IPS DF 6.9 (cell line): Measurements from ENCODE around the gene PRPH.
"Not testable (repeated sequence)": the region's sequence is repeated elsewhere in the genome, so short reads cannot be mapped to it uniquely, and the experiment has no call there.

Experiments
- DNase-seq: peaks from one replicate; pipeline ENCODE4 v3.0.0-alpha.2; 2013; ENCODE audit warnings: low read depth, low spot score
- H3K27ac ChIP-seq: one replicate; pipeline ENCODE4 v1.5.1; 2013; ENCODE audit warnings: low read length, control low read depth
- H3K27me3 ChIP-seq: 2 replicates; pipeline ENCODE4 v1.6.1; 2013; ENCODE audit warnings: mild to moderate bottlenecking, low read length; ENCODE audit not compliant: control insufficient read depth, insufficient read depth
- H3K36me3 ChIP-seq: 2 replicates; pipeline ENCODE4 v1.6.1; 2013; ENCODE audit warnings: low read length; ENCODE audit not compliant: control insufficient read depth, insufficient read depth
- H3K4me1 ChIP-seq: 2 replicates; pipeline ENCODE4 v1.6.1; 2013; ENCODE audit warnings: low read length; ENCODE audit not compliant: control insufficient read depth, insufficient read depth
- H3K4me3 ChIP-seq: 2 replicates; pipeline ENCODE4 v1.5.1; 2013; ENCODE audit warnings: mild to moderate bottlenecking, low read length
- H3K9me3 ChIP-seq: 2 replicates; pipeline ENCODE4 v1.6.1; 2013; ENCODE audit warnings: low read length, inconsistent platforms; ENCODE audit not compliant: control insufficient read depth, insufficient read depth
- WGBS: extraction: QIAGEN DNeasy Blood & Tissue Kit; methylation state at CpG from one replicate; pipeline ENCODE4 v1.1.7; 2013; ENCODE audit warnings: mixed read lengths, missing lambda C conversion rate; ENCODE audit not compliant: insufficient read length, insufficient coverage; 5-methylcytosine and 5-hydroxymethylcytosine counted together

PRPH gene

GRCh38 chr12:49325606-49326005 lies 30.7 kb downstream of the PRPH start:
- H3K4me3 ChIP-seq, result no peak overlapping the region
- H3K9me3 ChIP-seq, result no peaks in the 10 kb centered on the region
- no peak for DNase-seq
- H3K4me1 ChIP-seq, result 0 out of 2 replicates have a peak, but pooled peaks cover 1% of the 10 kb centered on the region
- no peaks in the 10 kb centered on the region for H3K27me3 ChIP-seq
- peaks cover 24% of the 10 kb centered on the region for H3K36me3 ChIP-seq
- no peak overlapping the region for H3K27ac ChIP-seq
- WGBS, result no CpG with 5 or more reads among the region's 6 CpGs

DNA sequence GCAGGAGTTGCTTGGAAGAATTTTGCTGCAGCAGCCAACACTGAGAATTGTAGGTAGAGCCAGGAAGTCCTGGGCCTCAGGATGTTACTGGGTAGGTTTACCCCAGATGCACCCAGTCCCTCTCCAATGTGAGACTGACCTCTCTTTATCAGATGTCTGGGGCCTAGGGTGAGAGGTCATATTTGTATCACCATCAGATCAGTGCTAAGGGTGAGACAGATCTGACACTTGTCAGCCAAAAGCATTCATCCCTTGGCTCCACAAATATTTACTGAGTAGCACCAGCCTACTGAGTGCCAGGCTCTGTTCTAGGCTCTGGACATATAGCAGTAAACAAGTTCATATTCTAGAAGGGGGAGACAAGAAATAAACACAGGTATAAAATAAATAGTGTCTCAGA lies 32.4 kb downstream of the PRPH start:
- no peak for DNase-seq

DNA sequence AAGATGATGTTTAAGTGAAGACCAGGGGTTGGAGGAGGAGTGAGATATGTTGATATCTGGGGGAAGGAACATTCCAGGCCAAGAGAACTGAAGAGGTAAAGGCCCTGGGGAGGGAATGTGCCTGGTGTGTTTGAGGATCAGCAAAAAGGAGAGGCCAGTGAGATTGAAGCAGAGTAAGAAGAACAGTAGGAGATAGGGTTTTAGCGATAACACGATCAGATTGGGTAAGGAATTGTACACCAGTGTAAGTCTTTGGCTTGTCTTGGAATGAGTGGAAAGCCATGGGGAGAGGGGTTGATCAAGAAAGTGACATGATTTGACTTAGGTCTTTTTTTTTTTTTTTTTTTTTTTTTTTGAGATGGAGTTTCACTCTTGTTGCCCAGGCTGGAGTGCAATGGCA lies 32.9 kb downstream of the PRPH start:
- no peak overlapping the region for H3K4me3 ChIP-seq
- no peak overlapping the region for H3K27ac ChIP-seq
- H3K36me3 ChIP-seq, result peaks cover 28% of the 10 kb centered on the region
- H3K4me1 ChIP-seq, result no peaks in the 10 kb centered on the region
- no peak for DNase-seq
- H3K9me3 ChIP-seq, result no peaks in the 10 kb centered on the region
- WGBS, result no CpG with 5 or more reads among the region's 2 CpGs
- H3K27me3 ChIP-seq, result peaks cover 11% of the 10 kb centered on the region; the same call in 1 of the 2 replicates

More for the DNA sequence above, 32.4 kb downstream of the PRPH start:
- Histone ChIP-seq H3K36me3 (peaks cover 28% of the 10 kb centered on the region), H3K27ac (no peak overlapping the region), H3K4me1 (no peaks in the 10 kb centered on the region), H3K9me3 (no peaks in the 10 kb centered on the region), H3K4me3 (no peak overlapping the region), H3K27me3 (peaks cover 7% of the 10 kb centered on the region; the same call in 1 of the 2 replicates)

DNA sequence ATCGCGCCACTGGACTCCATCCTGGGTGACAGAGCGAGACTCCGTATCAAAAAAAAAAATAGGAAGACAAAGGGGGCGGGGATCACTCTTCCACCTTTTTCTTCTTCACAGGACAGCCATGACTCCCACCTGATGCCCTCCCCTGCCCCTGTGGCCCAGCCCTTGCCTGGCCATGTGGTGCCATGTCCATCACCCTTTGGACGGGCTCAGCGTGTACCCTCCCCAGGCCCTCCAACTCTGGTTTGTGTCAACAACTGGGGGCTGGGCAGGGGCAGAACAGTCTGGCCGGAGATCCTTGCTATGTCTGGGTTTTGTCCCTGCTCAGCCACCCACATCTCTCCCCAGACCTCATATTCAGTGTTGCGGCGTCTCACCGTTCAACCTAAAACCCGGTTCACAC lies 33.9 kb downstream of the PRPH start:
- no peak overlapping the region for H3K27ac ChIP-seq
- no CpG with 5 or more reads among the region's 12 CpGs for WGBS
- H3K36me3 ChIP-seq, result peaks cover 28% of the 10 kb centered on the region
- no peaks in the 10 kb centered on the region for H3K9me3 ChIP-seq
- H3K4me1 ChIP-seq, result no peaks in the 10 kb centered on the region
- H3K4me3 ChIP-seq, result no peak overlapping the region
- DNase-seq, result no peak
- H3K27me3 ChIP-seq, result peaks cover 20% of the 10 kb centered on the region; the same call in 1 of the 2 replicates

GRCh38 chr12:49330032-49330619 lies 35.2 kb downstream of the PRPH start:
- peaks cover 28% of the 10 kb centered on the region for H3K36me3 ChIP-seq
- H3K27ac ChIP-seq, result no peak overlapping the region
- peaks cover 33% of the 10 kb centered on the region for H3K27me3 ChIP-seq
- H3K4me3 ChIP-seq, result no peak overlapping the region
- H3K4me1 ChIP-seq, result no peaks in the 10 kb centered on the region
- no peak for DNase-seq
- WGBS, result no CpG with 5 or more reads among the region's 7 CpGs
- H3K9me3 ChIP-seq, result no peaks in the 10 kb centered on the region

GRCh38 chr12:49330631-49331379 lies 35.9 kb downstream of the PRPH start:
- no peaks in the 10 kb centered on the region for H3K4me1 ChIP-seq
- no peak overlapping the region for H3K27ac ChIP-seq
- DNase-seq, result no peak
- peaks cover 24% of the 10 kb centered on the region for H3K36me3 ChIP-seq
- no peak overlapping the region for H3K4me3 ChIP-seq
- H3K9me3 ChIP-seq, result no peaks in the 10 kb centered on the region
- H3K27me3 ChIP-seq, result peaks cover 40% of the 10 kb centered on the region
- no CpG with 5 or more reads among the region's 14 CpGs for WGBS

GRCh38 chr12:49331380-49332222 lies 36.7 kb downstream of the PRPH start:
- DNase-seq, result no peak
- Histone ChIP-seq H3K27me3 (peaks cover 47% of the 10 kb centered on the region), H3K9me3 (no peaks in the 10 kb centered on the region), H3K27ac (no peak overlapping the region), H3K4me1 (peaks cover 2% of the 10 kb centered on the region; the same call in 1 of the 2 replicates), H3K36me3 (peaks cover 22% of the 10 kb centered on the region), H3K4me3 (no peak overlapping the region)
- no CpG with 5 or more reads among the region's 11 CpGs for WGBS

DNA sequence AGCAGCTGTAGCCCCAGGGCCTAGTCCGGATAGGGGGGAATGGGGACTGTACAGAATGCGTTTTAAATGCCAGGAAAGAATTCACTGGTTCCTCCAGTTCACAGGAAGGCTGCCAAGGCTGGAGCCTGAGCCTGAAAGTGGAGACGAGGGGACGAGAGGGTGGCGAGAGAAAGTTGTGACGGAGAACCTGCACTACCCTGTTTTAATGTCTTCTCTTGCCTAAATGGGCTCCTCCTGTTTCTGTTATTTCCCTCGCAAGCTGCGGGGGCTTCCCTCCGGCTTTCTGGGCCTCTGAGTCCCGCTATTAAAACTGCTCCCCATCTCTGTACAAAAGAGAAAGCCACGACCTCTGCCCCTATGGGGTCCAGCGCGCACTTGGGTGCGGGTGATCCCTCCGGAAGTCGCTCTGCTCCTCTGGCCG lies 37.5 kb downstream of the PRPH start:
- no CpG with 5 or more reads among the region's 17 CpGs for WGBS
- Histone ChIP-seq H3K9me3 (no peaks in the 10 kb centered on the region), H3K27ac (no peak overlapping the region), H3K36me3 (peaks cover 15% of the 10 kb centered on the region), H3K4me3 (peak overlapping the region; percentile 17; the same call in 1 of the 2 replicates), H3K27me3 (peaks cover 54% of the 10 kb centered on the region), H3K4me1 (peaks cover 2% of the 10 kb centered on the region; the same call in 1 of the 2 replicates)
- DNase-seq, result no peak

GRCh38 chr12:49332891-49333371 lies 38.0 kb downstream of the PRPH start:
- H3K4me1 ChIP-seq, result peaks cover 3% of the 10 kb centered on the region
- no CpG with 5 or more reads among the region's 40 CpGs for WGBS
- H3K27ac ChIP-seq, result no peak overlapping the region
- H3K9me3 ChIP-seq, result no peaks in the 10 kb centered on the region
- H3K4me3 ChIP-seq, result peak overlapping the region; percentile 17; the same call in 1 of the 2 replicates
- no peak for DNase-seq
- H3K36me3 ChIP-seq, result peaks cover 15% of the 10 kb centered on the region
- peaks cover 59% of the 10 kb centered on the region for H3K27me3 ChIP-seq

DNA sequence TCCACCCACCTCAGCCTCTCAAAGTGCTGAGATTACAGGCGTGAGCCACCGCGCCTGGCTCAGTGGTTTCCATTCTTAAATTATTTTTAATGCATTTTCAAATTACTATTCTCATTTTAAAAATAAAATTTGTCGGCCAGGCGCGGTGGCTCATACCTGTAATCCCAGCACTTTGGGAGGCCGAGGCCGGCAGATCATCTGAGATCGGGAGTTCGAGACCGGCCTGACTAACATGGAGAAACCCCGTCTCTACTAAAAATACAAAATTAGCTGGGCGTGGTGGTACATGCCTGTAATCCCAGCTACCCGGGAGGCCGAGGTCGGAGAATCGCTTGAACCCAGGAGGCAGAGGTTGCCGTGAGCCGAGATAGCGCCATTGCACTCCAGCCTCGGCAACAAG lies 38.8 kb downstream of the PRPH start:
- DNase-seq, H3K4me3 ChIP-seq, H3K27ac ChIP-seq, H3K9me3 ChIP-seq, H3K4me1 ChIP-seq: not testable (repeated sequence)
- peaks cover 67% of the 10 kb centered on the region for H3K27me3 ChIP-seq
- H3K36me3 ChIP-seq, result peaks cover 15% of the 10 kb centered on the region
- WGBS, result no CpG with 5 or more reads among the region's 21 CpGs
